ENCODE results near the gene GLUD1. TPM values are rescaled to one million over a fixed set of nuclear protein-coding genes. Genes with fewer than 3 reads are reported as not detected.

GLUD1 gene
- total and polyA plus RNA-seq, 2 experiments from 2014 or later, result 178 to 698 TPM

DNA sequence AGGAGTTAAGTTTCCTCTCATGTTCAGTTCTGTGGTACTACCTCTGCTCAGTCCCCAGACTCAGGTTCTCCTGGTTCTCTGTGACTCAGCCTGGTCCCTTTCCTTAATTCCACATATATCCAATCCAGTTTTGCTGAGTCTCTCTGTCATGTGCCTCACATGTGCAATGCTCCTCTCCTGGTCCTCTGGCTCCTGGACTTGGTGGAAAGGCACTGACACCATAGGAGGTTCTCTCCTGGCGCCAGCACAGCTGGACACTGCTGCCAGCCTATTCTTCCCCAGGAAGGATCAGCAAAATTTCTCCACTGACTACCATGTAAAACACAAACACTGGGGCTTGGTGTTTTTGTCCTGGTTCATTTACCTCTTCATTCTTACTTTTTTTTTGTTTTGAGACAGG is 27.8 kb downstream of the GLUD1 start:
- no peak overlapping the region for H3K4me2 ChIP-seq
- no peak overlapping the region for H3K4me3 ChIP-seq
- no peaks in the 10 kb centered on the region for H3K36me3 ChIP-seq (replicated peaks; ENCODE audit: insufficient read depth, low read depth)
- no peak for TF ChIP-seq EZH2 (IDR thresholded peaks at IDR 0.05; ENCODE audit: borderline replicate concordance)
- no peak for TF ChIP-seq EZH2phosphoT487 (IDR thresholded peaks at IDR 0.05; ENCODE audit: low read depth, severe bottlenecking, unreplicated experiment)
- TF ChIP-seq, protein P1, sequence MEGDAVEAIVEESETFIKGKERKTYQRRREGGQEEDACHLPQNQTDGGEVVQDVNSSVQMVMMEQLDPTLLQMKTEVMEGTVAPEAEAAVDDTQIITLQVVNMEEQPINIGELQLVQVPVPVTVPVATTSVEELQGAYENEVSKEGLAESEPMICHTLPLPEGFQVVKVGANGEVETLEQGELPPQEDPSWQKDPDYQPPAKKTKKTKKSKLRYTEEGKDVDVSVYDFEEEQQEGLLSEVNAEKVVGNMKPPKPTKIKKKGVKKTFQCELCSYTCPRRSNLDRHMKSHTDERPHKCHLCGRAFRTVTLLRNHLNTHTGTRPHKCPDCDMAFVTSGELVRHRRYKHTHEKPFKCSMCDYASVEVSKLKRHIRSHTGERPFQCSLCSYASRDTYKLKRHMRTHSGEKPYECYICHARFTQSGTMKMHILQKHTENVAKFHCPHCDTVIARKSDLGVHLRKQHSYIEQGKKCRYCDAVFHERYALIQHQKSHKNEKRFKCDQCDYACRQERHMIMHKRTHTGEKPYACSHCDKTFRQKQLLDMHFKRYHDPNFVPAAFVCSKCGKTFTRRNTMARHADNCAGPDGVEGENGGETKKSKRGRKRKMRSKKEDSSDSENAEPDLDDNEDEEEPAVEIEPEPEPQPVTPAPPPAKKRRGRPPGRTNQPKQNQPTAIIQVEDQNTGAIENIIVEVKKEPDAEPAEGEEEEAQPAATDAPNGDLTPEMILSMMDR (IDR thresholded peaks at IDR 0.05; ENCODE audit: poor library complexity), result no peak
- WGBS (ENCODE audit: low lambda C conversion rate, missing lambda C conversion rate), result 95% methylated on average over 1 of the region's 1 CpG
- peaks cover 4% of the 10 kb centered on the region for H3K4me1 ChIP-seq (ENCODE audit: insufficient read depth)
- H3K27ac ChIP-seq, result no peak overlapping the region
- no peaks in the 10 kb centered on the region for H3K9me3 ChIP-seq (ENCODE audit: low read depth)
- H3K79me2 ChIP-seq, result peaks cover 11% of the 10 kb centered on the region
- no peak for DNase-seq (ENCODE audit: low spot score)
- H3K9me2 ChIP-seq (replicated peaks; ENCODE audit: insufficient read depth), result no peaks in the 10 kb centered on the region
- no peak overlapping the region for H2AFZ ChIP-seq
- H3K27me3 ChIP-seq, result no peaks in the 10 kb centered on the region
- no peaks in the 10 kb centered on the region for H4K20me1 ChIP-seq (ENCODE audit: insufficient read depth, poor library complexity, severe bottlenecking)

DNA sequence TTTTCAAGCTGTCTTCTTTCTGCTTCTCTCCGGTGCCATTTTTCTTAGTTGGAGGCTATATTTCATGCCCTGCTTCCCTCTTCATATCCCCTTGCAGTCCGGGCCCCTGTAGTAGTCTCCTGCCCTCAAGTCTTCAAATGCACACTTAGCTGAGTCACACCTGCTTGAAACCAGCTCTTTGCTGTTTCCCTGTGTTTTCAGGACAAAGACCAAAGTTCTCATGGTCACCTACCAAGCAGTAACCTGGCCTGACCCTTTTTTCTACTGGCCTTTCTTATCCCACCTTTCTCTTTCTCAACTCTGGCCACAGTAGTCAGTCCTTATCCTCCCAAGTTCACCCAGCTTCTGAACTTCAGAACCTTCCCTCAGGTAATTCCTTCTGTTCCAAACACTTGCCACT is 28.5 kb downstream of the GLUD1 start:
- Histone ChIP-seq H3K4me1 (ENCODE audit: insufficient read depth) (peaks cover 4% of the 10 kb centered on the region), H3K27ac (no peak overlapping the region), H2AFZ (no peak overlapping the region), H3K36me3 (replicated peaks; ENCODE audit: insufficient read depth, low read depth) (no peaks in the 10 kb centered on the region), H3K79me2 (peaks cover 9% of the 10 kb centered on the region), H3K27me3 (no peaks in the 10 kb centered on the region), H3K9me2 (replicated peaks; ENCODE audit: insufficient read depth) (no peaks in the 10 kb centered on the region), H3K9me3 (ENCODE audit: low read depth) (no peaks in the 10 kb centered on the region), H3K4me3 (no peak overlapping the region), H3K4me2 (no peak overlapping the region), H4K20me1 (ENCODE audit: insufficient read depth, poor library complexity, severe bottlenecking) (no peaks in the 10 kb centered on the region)
- DNase-seq (ENCODE audit: low spot score), result peak; percentile 22
- 94% methylated on average over 2 of the region's 2 CpGs for WGBS (ENCODE audit: low lambda C conversion rate, missing lambda C conversion rate)
- no peak for TF ChIP-seq EZH2 (IDR thresholded peaks at IDR 0.05; ENCODE audit: borderline replicate concordance)
- TF ChIP-seq, protein P1 (IDR thresholded peaks at IDR 0.05; ENCODE audit: poor library complexity), result no peak
- no peak for TF ChIP-seq EZH2phosphoT487 (IDR thresholded peaks at IDR 0.05; ENCODE audit: low read depth, severe bottlenecking, unreplicated experiment)

DNA sequence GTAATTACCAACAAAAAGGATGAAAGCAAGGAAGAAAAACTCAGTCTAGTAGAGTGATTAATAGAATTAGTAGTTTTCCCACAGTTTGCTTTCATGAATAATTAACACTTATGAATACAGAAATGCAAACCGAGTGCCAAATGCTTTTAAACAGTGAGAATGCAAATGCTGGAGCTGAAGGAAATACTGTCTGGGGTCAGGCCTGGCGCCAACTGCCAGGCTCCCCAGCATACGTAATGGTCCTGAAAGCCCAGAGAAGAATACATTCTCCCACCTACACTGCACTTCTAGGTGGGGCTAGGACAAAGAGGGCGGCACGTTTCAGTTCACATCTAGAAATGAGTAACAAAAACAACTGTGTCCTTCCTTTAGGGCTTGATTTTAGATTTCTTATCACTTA is 30.0 kb downstream of the GLUD1 start:
- Histone ChIP-seq H3K4me1 (ENCODE audit: insufficient read depth) (peaks cover 4% of the 10 kb centered on the region), H3K36me3 (replicated peaks; ENCODE audit: insufficient read depth, low read depth) (peaks cover 2% of the 10 kb centered on the region), H3K9me3 (ENCODE audit: low read depth) (no peaks in the 10 kb centered on the region), H3K4me3 (no peak overlapping the region), H3K27ac (no peak overlapping the region), H3K79me2 (peaks cover 9% of the 10 kb centered on the region), H4K20me1 (ENCODE audit: insufficient read depth, poor library complexity, severe bottlenecking) (no peaks in the 10 kb centered on the region), H2AFZ (no peak overlapping the region), H3K9me2 (replicated peaks; ENCODE audit: insufficient read depth) (no peaks in the 10 kb centered on the region), H3K27me3 (no peaks in the 10 kb centered on the region), H3K4me2 (no peak overlapping the region)
- 91% methylated on average over 5 of the region's 5 CpGs for WGBS (ENCODE audit: low lambda C conversion rate, missing lambda C conversion rate)
- no peak for DNase-seq (ENCODE audit: low spot score)
- TF ChIP-seq EZH2phosphoT487 (IDR thresholded peaks at IDR 0.05; ENCODE audit: low read depth, severe bottlenecking, unreplicated experiment) (no peak), EZH2 (IDR thresholded peaks at IDR 0.05; ENCODE audit: borderline replicate concordance) (no peak)
- TF ChIP-seq, protein P1 (IDR thresholded peaks at IDR 0.05; ENCODE audit: poor library complexity), result no peak
